ENCODE measurements around the gene EDN3. TPM values are rescaled to one million over a fixed set of nuclear protein-coding genes. Genes with fewer than 3 reads are reported as not detected.

The EDN3 gene
- polyA plus RNA-seq, 4 donors = 10.8 to 58.4 (median 33.1) TPM

DNA sequence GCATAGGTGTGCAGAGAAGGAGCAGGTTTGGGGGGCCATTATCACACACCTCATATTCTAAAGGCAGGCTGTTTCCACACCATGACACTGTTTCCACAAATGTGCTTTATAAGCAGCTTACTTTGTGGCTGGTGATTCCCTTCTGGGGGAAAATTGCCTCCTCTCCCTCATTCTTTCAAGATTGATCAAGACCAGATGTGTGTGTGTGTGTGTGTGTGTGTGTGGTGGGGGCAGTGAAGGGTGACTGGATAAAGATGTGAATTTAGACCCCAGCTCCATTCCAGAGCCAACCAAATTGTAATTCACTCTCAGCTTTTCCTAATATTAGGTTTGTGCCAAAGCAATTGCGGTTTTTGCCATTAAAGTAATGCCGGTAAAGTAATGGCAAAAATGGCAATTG lies 45.6 kb downstream of the EDN3 start:
- Histone ChIP-seq H3K27ac (ENCODE audit: low read depth in 1 of 3, low read length in 2 of 3) (no peak overlapping the region), H3K36me3 (ENCODE audit: control insufficient read depth in 3 of 3, insufficient read depth in 2 of 3, low read depth in 1 of 3, low read length in 3 of 3) (no peaks in the 10 kb centered on the region), H3K4me3 (ENCODE audit: low read depth in 1 of 3, low read length in 3 of 3) (no peak overlapping the region), H3K9me3 (ENCODE audit: control insufficient read depth in 2 of 2, insufficient read depth in 1 of 2, low read depth in 1 of 2, low read length in 1 of 2) (peaks cover 0 to 4% of the 10 kb centered on the region in 2 donors), H3K27me3 (ENCODE audit: control insufficient read depth in 3 of 3, insufficient read depth in 3 of 3, low read length in 3 of 3) (no peaks in the 10 kb centered on the region), H3K4me1 (ENCODE audit: control insufficient read depth in 3 of 3, insufficient read depth in 2 of 3, low read depth in 1 of 3, low read length in 2 of 3) (peaks cover 0 to 15% (median 0%) of the 10 kb centered on the region in 3 donors)
- WGBS, 3 donors = 89 to 96% (median 93%) methylated on average over 2 of the region's 2 CpGs
- DNase-seq = no peak
- FAIRE-seq = no peak

DNA sequence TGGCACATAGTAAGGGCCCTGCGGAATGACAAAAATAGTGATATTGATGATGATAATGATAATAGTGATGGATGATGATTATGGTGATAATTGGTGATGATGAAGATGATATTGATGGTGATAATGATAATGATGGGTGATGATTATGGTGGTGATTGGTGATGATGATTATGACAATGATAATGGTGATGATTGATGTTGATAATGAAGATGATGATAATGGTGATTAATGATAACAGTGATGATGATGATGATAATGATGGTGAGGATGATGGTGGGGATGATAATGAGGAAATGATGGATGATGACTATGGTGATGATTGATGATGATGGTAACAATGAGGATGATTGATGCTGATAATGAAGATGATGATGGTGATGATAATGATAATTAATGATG lies 48.9 kb downstream of the EDN3 start:
- Histone ChIP-seq H3K27me3 (ENCODE audit: control insufficient read depth in 3 of 3, insufficient read depth in 3 of 3, low read length in 3 of 3) (no peaks in the 10 kb centered on the region), H3K4me1 (ENCODE audit: control insufficient read depth in 3 of 3, insufficient read depth in 2 of 3, low read depth in 1 of 3, low read length in 2 of 3) (no peaks in the 10 kb centered on the region), H3K9me3 (ENCODE audit: control insufficient read depth in 2 of 2, insufficient read depth in 1 of 2, low read depth in 1 of 2, low read length in 1 of 2) (peaks cover 0 to under 1% of the 10 kb centered on the region in 2 donors), H3K4me3 (ENCODE audit: low read depth in 1 of 3, low read length in 3 of 3) (no peak overlapping the region), H3K36me3 (ENCODE audit: control insufficient read depth in 3 of 3, insufficient read depth in 2 of 3, low read depth in 1 of 3, low read length in 3 of 3) (no peaks in the 10 kb centered on the region), H3K27ac (ENCODE audit: low read depth in 1 of 3, low read length in 2 of 3) (no peak overlapping the region)
- WGBS, 3 donors = 88 to 94% (median 89%) methylated on average over 1 of the region's 1 CpG
- DNase-seq (no peak), FAIRE-seq (no peak)

- Histone ChIP-seq H3K4me3 (ENCODE audit: low read depth in 1 of 3, low read length in 3 of 3) (no peak overlapping the region), H3K36me3 (ENCODE audit: control insufficient read depth in 3 of 3, insufficient read depth in 2 of 3, low read depth in 1 of 3, low read length in 3 of 3) (no peaks in the 10 kb centered on the region), H3K9me3 (ENCODE audit: control insufficient read depth in 2 of 2, insufficient read depth in 1 of 2, low read depth in 1 of 2, low read length in 1 of 2) (no peaks in the 10 kb centered on the region), H3K27me3 (ENCODE audit: control insufficient read depth in 3 of 3, insufficient read depth in 3 of 3, low read length in 3 of 3) (no peaks in the 10 kb centered on the region), H3K4me1 (ENCODE audit: control insufficient read depth in 3 of 3, insufficient read depth in 2 of 3, low read depth in 1 of 3, low read length in 2 of 3) (no peaks in the 10 kb centered on the region), H3K27ac (ENCODE audit: low read depth in 1 of 3, low read length in 2 of 3) (no peak overlapping the region)
- no peak for FAIRE-seq
- no peak for DNase-seq
- WGBS, 3 donors = 81 to 85% (median 81%) methylated on average over 10 of the region's 10 CpGs
Observed at GRCh38 chr20:59350330-59351156, 50.1 kb downstream of the EDN3 start.

DNA sequence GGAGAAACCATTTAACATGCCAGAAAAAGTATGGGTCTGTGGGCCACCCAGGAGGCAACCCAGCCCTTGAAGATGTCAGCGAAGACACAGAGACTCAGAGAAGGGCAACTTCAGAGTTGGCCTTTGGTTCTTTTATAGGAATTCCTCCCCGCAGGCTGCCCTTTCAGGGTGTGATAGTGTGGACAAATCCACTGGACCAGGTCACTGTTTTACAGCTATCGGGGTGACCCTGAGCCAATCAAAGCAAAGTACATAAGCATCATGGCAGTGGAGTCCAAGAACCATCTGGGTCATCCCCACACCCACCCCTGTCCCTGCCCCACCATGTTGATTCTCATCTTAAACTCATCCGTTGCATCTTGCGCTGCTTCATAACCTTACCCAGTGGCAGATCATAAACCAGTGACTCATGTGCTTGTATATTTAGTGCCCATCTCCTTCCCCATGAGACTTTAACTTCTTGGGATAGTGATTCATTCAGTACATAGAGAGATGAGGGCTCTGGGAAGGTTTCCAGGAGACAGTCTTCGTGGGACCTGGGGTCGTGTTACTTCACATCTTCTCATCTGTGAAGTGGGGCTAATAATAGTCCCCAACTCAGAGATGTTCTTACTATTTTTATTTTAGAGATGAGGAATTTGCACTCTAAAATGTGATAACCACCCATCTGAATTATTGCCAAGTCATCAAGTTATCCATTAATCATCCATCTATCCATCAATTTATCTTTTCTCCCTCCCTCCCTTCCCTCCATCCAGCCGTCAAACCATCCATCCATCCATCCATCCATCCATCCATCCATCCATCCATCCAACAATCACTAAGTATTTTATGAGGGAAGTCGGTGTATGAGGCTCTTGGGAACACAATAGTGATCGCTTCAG lies 51.0 kb downstream of the EDN3 start:
- no peaks in the 10 kb centered on the region for H3K36me3 ChIP-seq (ENCODE audit: control insufficient read depth in 3 of 3, insufficient read depth in 2 of 3, low read depth in 1 of 3, low read length in 3 of 3)
- no peak overlapping the region for H3K4me3 ChIP-seq (ENCODE audit: low read depth in 1 of 3, low read length in 3 of 3)
- DNase-seq (peak; percentile 16 to 45), FAIRE-seq (no peak)
- H3K27me3 ChIP-seq (ENCODE audit: control insufficient read depth in 3 of 3, insufficient read depth in 3 of 3, low read length in 3 of 3) = no peaks in the 10 kb centered on the region
- no peaks in the 10 kb centered on the region for H3K4me1 ChIP-seq (ENCODE audit: control insufficient read depth in 3 of 3, insufficient read depth in 2 of 3, low read depth in 1 of 3, low read length in 2 of 3)
- H3K27ac ChIP-seq (ENCODE audit: low read depth in 1 of 3, low read length in 2 of 3) = no peak overlapping the region
- H3K9me3 ChIP-seq (ENCODE audit: control insufficient read depth in 2 of 2, insufficient read depth in 1 of 2, low read depth in 1 of 2, low read length in 1 of 2) = no peaks in the 10 kb centered on the region
- 63 to 75% (median 71%) methylated on average over 10 of the region's 10 CpGs for WGBS, 3 donors

DNA sequence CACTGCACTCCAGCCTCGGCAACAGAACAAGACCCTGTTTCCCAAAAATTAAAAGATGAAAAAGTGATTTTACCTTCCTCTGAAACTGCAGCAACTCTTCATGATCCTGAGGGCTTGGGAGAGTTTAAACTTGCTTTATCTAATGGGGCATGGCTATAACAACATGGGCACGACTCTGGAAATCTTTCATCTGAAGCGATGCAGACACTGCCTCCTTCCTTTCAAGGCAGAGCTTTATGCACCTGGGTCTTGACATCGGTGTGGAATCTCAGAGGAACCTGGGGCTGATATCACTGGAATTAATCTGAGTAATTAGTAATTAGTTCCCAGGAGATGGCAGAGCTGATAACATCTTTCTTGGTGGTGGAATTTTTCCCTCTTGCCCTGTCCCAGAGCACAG lies 52.1 kb downstream of the EDN3 start:
- H3K36me3 ChIP-seq (ENCODE audit: control insufficient read depth in 3 of 3, insufficient read depth in 2 of 3, low read depth in 1 of 3, low read length in 3 of 3) = no peaks in the 10 kb centered on the region
- 63 to 81% (median 63%) methylated on average over 4 of the region's 4 CpGs for WGBS, 3 donors

GRCh38 chr20:59352990-59353389 lies 52.6 kb downstream of the EDN3 start:
- Histone ChIP-seq H3K36me3 (ENCODE audit: control insufficient read depth in 3 of 3, insufficient read depth in 2 of 3, low read depth in 1 of 3, low read length in 3 of 3) (no peaks in the 10 kb centered on the region), H3K9me3 (ENCODE audit: control insufficient read depth in 2 of 2, insufficient read depth in 1 of 2, low read depth in 1 of 2, low read length in 1 of 2) (no peaks in the 10 kb centered on the region), H3K27ac (ENCODE audit: low read depth in 1 of 3, low read length in 2 of 3) (no peak overlapping the region), H3K4me1 (ENCODE audit: control insufficient read depth in 3 of 3, insufficient read depth in 2 of 3, low read depth in 1 of 3, low read length in 2 of 3) (no peaks in the 10 kb centered on the region), H3K4me3 (ENCODE audit: low read depth in 1 of 3, low read length in 3 of 3) (no peak overlapping the region), H3K27me3 (ENCODE audit: control insufficient read depth in 3 of 3, insufficient read depth in 3 of 3, low read length in 3 of 3) (no peaks in the 10 kb centered on the region)
- FAIRE-seq = no peak
- 84 to 93% (median 90%) methylated on average over 9 of the region's 9 CpGs for whole genome bisulfite sequencing, 3 donors
- no peak for DNase-seq

More for the DNA sequence above, 52.1 kb downstream of the EDN3 start:
- Histone ChIP-seq H3K9me3 (ENCODE audit: control insufficient read depth in 2 of 2, insufficient read depth in 1 of 2, low read depth in 1 of 2, low read length in 1 of 2) (no peaks in the 10 kb centered on the region), H3K4me1 (ENCODE audit: control insufficient read depth in 3 of 3, insufficient read depth in 2 of 3, low read depth in 1 of 3, low read length in 2 of 3) (no peaks in the 10 kb centered on the region), H3K4me3 (ENCODE audit: low read depth in 1 of 3, low read length in 3 of 3) (no peak overlapping the region), H3K27ac (ENCODE audit: low read depth in 1 of 3, low read length in 2 of 3) (no peak overlapping the region), H3K27me3 (ENCODE audit: control insufficient read depth in 3 of 3, insufficient read depth in 3 of 3, low read length in 3 of 3) (no peaks in the 10 kb centered on the region)
- DNase-seq (no peak), FAIRE-seq (no peak)

DNA sequence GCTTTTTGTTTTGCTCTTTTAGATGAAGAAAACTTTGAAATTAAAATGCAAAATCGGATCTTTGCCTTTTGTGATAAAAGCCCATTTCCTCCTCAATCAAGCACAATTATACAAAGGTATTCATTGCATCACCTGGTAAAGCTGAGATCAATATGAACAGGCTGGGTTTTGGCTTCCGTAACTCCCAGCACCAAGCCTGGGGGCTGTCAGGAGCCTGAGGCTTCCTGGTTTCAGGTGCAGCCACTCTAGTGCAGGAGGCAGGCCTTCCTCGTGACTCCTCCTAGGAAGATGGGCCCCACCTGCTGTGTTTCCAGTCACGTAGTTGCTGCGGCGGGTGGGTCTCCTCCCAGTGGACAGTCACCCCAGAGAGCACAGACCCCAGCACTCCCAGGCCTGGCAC lies 54.0 kb downstream of the EDN3 start:
- Histone ChIP-seq H3K9me3 (ENCODE audit: control insufficient read depth in 2 of 2, insufficient read depth in 1 of 2, low read depth in 1 of 2, low read length in 1 of 2) (no peaks in the 10 kb centered on the region), H3K36me3 (ENCODE audit: control insufficient read depth in 3 of 3, insufficient read depth in 2 of 3, low read depth in 1 of 3, low read length in 3 of 3) (no peaks in the 10 kb centered on the region), H3K4me3 (ENCODE audit: low read depth in 1 of 3, low read length in 3 of 3) (no peak overlapping the region), H3K27me3 (ENCODE audit: control insufficient read depth in 3 of 3, insufficient read depth in 3 of 3, low read length in 3 of 3) (no peaks in the 10 kb centered on the region), H3K4me1 (ENCODE audit: control insufficient read depth in 3 of 3, insufficient read depth in 2 of 3, low read depth in 1 of 3, low read length in 2 of 3) (peaks cover 0 to 5% (median 0%) of the 10 kb centered on the region in 3 donors), H3K27ac (ENCODE audit: low read depth in 1 of 3, low read length in 2 of 3) (no peak overlapping the region)
- DNase-seq = no peak
- no peak for FAIRE-seq
- 82 to 90% (median 86%) methylated on average over 6 of the region's 6 CpGs for WGBS, 3 donors

DNA sequence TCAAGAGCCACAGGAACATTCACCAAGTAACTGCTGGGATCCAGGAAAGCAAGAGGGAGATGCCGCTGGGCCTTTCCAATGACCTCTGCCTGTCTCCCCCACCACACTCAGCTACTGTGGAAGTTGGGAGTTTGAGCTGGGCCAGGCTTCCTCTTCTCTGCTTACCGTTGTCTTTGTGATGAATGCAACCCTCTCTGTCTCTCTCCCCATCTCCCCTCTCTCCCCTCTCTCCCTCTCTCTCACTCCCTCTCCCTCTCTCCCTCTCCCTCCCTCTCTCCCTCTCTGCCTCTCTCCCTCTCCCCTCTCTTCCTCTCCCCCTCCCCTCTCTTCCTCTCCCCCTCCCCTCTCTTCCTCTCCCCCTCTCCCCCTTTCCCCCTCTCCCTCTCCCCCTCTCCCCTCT lies 54.8 kb downstream of the EDN3 start:
- Histone ChIP-seq H3K27ac (ENCODE audit: low read depth in 1 of 3, low read length in 2 of 3) (no peak overlapping the region), H3K4me3 (ENCODE audit: low read depth in 1 of 3, low read length in 3 of 3) (no peak overlapping the region), H3K36me3 (ENCODE audit: control insufficient read depth in 3 of 3, insufficient read depth in 2 of 3, low read depth in 1 of 3, low read length in 3 of 3) (no peaks in the 10 kb centered on the region), H3K4me1 (ENCODE audit: control insufficient read depth in 3 of 3, insufficient read depth in 2 of 3, low read depth in 1 of 3, low read length in 2 of 3) (peaks cover 0 to 9% (median 0%) of the 10 kb centered on the region in 3 donors), H3K9me3 (ENCODE audit: control insufficient read depth in 2 of 2, insufficient read depth in 1 of 2, low read depth in 1 of 2, low read length in 1 of 2) (no peaks in the 10 kb centered on the region), H3K27me3 (ENCODE audit: control insufficient read depth in 3 of 3, insufficient read depth in 3 of 3, low read length in 3 of 3) (no peaks in the 10 kb centered on the region)
- WGBS, 3 donors = 68 to 91% (median 70%) methylated on average over 2 of the region's 2 CpGs
- DNase-seq (no peak), FAIRE-seq (no peak)

Measured in small intestine (tissue), 7 donors.